ENCODE measurements around the gene GOLPH3L.
"Not testable (repeated sequence)": the region's sequence is repeated elsewhere in the genome, so short reads cannot be mapped to it uniquely, and the experiment has no call there.

The GOLPH3L gene

DNA sequence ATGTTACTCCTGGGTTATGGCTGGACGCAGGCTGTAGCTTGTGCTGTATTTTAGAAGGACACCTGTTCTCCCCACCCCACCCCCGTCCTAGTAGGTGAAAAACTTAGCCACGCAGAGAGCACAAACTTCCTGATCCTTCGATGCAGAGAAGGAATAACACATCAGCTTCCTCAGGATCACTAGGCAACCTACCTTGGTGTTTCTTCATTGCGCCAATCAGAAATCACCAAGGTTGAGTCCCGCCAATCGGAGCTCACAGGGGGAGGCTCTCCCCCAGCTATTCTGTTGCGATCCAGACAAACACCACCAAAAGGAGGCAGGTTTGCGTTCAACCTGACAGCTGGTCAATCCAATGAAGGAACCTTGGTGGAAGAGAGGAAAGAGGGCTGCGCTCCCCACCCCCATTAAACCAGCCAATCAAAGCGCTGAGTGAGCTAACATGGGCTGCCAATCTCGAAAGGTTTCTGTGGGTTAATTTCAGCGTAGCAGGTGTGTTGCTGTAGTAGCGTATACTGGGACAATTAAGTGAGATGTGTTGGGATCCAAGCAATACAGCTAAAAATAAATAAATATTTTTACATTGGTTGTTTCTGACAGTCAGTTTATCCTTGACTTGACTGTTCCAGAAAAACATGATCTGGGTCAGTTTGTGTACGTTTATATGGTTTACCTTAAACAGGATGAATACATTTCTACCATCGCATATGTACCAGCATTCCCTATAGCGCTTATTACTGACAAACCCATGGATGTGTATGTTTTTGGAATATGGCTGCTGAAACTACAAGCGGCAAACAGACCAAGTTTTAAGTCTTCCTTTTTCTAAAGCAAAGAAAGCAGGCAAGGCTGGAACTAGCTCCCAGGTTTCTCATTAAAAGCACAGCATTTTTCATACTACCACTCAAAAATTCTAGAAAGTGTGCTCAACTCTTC is at the start of gene GOLPH3L:
TSS of gene GOLPH3L (minus strand) at position 160 of the 933 bp plus-strand sequence. CDS start 2,316 bp downstream, outside the sequence.
- DNase-seq (ENCODE audit: low read depth in 2 of 2), result peak; percentile 83 to 86

GRCh38 chr1:150730130-150730721 is 33.3 kb upstream of the GOLPH3L start:
- no peak for DNase-seq (ENCODE audit: low read depth in 2 of 2)

- no peak for DNase-seq (ENCODE audit: low read depth in 2 of 2)
These were observed 27.4 kb upstream of the GOLPH3L start for GRCh38 chr1:150724336-150724735.

DNA sequence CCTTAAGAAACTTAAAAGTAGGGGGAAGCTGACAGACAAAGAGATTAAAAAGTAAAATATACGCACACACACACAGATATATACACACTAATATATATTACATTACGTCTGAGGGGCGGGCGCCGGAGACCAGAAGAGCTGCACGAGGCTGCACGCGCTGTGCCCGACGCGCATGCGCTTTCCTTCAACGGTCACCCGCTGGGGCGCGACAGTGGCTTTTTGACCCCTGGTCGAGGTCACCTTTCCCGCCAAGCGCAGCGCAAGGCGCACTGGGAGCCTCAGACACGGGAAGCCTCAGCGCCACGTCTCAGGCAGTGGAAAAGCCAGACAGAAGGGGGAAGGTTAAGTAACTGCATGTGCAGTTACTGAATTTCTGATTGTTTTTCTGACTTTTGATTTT is 23.7 kb upstream of the GOLPH3L start, which contains the start of gene HORMAD1:
TSS of gene HORMAD1 (minus strand) at position 193 of the 400 bp plus-strand sequence. CDS start 1,390 bp downstream, outside the sequence.
- DNase-seq (ENCODE audit: low read depth in 2 of 2), result no peak

- DNase-seq (ENCODE audit: low read depth in 2 of 2), result no peak
These were observed 23.1 kb upstream of the GOLPH3L start for GRCh38 chr1:150720098-150720497.

DNA sequence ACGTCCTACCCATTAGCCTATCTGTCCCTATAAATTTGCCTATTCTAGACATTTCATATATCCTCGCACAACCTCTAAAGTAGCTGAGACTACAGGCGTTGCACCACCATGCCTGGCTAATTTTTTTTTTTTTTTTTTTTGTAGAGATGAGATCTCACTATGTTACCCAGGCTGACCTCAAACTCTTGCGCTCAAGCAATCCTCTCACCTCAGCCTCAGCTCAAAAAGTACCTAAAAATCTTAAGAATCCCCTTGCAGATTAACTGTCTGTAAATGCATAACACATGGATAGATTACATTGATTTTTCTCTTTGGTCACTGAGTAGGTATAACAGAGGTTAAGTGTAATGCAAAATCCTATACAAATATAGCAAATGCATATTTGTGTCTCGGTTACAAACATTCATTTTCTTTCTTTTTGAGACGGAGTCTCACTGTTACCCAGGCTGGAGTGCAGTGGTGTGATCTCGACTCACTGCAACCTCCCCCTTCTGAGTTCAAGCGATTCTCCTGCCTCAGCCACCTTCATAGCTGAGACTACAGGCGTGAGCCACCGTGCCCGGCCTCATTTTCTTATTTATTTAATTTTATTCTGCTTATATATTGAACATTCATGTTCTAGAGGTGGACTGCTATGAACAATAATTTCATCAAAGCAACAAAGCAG is 21.4 kb upstream of the GOLPH3L start:
- DNase-seq (ENCODE audit: low read depth in 2 of 2), result no peak

- DNase-seq (ENCODE audit: low read depth in 2 of 2), result not testable (repeated sequence)
These were observed 12.1 kb upstream of the GOLPH3L start for GRCh38 chr1:150709031-150709430.

- DNase-seq (ENCODE audit: low read depth in 2 of 2), result peak in 1 of 2 donors; percentile 17
These were observed 11.6 kb upstream of the GOLPH3L start for GRCh38 chr1:150708595-150708994.

GRCh38 chr1:150706091-150706490 is 9.1 kb upstream of the GOLPH3L start:
- no peak for DNase-seq (ENCODE audit: low read depth in 2 of 2)

DNA sequence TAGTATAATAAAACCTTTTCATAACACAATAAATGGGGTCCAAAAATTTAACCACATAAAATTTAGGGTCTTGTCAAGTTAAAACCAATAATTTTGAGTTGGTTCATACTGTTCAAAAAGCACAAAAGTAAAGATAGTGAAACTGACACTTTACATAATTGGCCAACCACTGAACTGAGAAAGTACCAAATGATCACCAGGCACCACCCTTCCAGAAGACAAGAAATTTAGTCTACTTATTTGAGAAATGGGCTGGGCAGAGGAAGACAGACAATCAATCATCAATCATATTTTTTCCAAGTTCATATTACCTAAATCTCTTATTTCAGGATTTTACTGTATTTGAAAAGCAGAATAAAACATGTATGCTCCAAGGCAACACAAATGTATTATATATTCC is 6.5 kb upstream of the GOLPH3L start:
- no peak for DNase-seq (ENCODE audit: low read depth in 2 of 2)

DNA sequence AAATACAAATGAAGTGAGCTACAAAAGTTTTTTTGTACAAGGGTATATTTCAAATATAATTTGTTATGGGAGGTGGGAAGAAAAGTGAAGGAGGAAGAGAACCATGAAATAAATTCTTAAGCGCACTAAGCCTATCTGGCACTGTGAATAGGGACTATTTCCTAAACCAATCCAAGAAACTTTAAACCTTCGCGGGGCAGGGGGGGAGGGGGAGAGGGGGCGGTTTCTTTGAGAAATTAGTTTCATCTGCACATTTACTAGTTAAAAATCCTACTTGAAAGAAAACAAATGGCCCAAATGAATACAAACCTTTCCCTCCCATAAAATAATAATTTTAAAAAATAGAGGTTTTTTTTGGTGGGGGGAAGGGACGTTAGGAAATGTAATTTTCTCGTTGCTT is 364 bp downstream of the GOLPH3L start:
- no peak for DNase-seq (ENCODE audit: low read depth in 2 of 2)

GRCh38 chr1:150696162-150696561 is 792 bp downstream of the GOLPH3L start:
- DNase-seq (ENCODE audit: low read depth in 2 of 2), result no peak

DNA sequence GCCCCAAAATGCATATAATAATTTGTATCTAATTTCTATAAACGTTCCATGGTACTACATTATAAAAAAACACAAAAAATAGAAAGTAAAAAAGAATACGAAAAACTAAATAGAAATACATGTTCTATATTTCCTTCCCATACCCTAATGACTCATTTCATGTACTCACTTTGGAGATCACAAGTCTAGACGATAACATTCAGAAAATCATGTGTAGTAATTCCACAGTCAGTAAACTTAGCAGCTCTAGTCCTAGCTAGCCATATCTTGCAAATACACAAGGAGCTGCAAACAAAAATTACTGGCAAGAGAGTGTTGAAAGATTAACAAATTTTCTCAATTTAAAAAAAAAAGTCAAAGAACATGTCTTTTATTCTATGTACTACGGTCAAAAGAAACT is 1.4 kb downstream of the GOLPH3L start:
- DNase-seq (ENCODE audit: low read depth in 2 of 2), result no peak

- no peak for DNase-seq (ENCODE audit: low read depth in 2 of 2)
These were observed 4.2 kb downstream of the GOLPH3L start for GRCh38 chr1:150692720-150693119.

GRCh38 chr1:150688763-150689162 is 8.2 kb downstream of the GOLPH3L start:
- DNase-seq (ENCODE audit: low read depth in 2 of 2), result no peak

- DNase-seq (ENCODE audit: low read depth in 2 of 2), result no peak
These were observed 10.7 kb downstream of the GOLPH3L start for GRCh38 chr1:150686275-150686674.

DNA sequence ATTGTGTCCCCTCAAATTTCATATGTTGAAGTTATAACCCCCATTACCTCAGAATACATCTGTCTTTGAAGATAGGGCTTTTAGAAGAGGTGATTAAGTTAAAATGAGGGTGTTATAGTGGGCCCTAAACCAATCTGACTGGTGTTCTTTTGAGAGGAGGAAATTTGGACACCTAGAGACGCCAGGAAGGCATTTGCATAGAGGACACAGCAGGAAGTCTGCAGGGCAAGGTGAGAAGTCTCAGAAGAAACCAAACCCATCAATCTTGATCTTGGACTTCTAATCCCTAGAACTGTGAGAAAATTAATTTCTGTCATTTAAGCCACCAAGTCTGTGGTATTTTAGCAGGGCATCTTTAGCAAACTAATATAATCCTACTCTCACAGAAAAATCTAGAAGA is 13.0 kb downstream of the GOLPH3L start:
- DNase-seq (ENCODE audit: low read depth in 2 of 2), result no peak

DNA sequence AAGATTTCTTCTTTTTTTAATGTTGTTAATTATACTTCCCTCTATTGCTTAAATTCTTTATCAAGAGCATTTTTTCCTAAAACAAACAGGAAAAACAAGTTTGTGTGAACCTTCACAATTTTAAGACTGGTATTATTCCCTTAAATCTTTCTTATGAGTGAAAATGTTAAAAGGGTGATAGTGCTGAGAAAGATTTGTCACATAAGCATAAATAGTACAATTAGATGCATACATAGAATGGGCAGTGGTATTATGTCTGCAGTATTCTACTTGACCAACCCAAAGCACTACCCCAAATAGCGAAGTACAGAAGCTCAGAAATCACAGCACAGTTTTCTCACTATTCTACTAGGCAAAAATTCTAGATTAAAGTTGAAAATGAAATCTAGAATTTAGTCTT is 18.0 kb downstream of the GOLPH3L start:
- no peak for DNase-seq (ENCODE audit: low read depth in 2 of 2)

- no peak for DNase-seq (ENCODE audit: low read depth in 2 of 2)
These were observed 22.1 kb downstream of the GOLPH3L start for GRCh38 chr1:150674881-150675280.

GRCh38 chr1:150663321-150663720 is 33.6 kb downstream of the GOLPH3L start:
- DNase-seq (ENCODE audit: low read depth in 2 of 2), result no peak

GRCh38 chr1:150662811-150663210 is 34.1 kb downstream of the GOLPH3L start:
- no peak for DNase-seq (ENCODE audit: low read depth in 2 of 2)

- no peak for DNase-seq (ENCODE audit: low read depth in 2 of 2)
These were observed 35.8 kb downstream of the GOLPH3L start for GRCh38 chr1:150661156-150661555.
